Measurements from ENCODE around the gene SKI.

The SKI gene

GRCh38 chr1:2358072-2358471, 130.0 kb downstream of the SKI start:
- DNase-seq, result no peak

GRCh38 chr1:2358651-2359640, 130.8 kb downstream of the SKI start:
- no peak for DNase-seq
